Peyer's patch (tissue), 4 donors: ENCODE data around the gene HCRTR1. TPM values are rescaled to one million over a fixed set of nuclear protein-coding genes. Genes with fewer than 3 reads are reported as not detected.

Experiments used
- DNase-seq, 3 donors: peaks; one replicate each; pipeline ENCODE4 v3.0.0-alpha.2; 2017 to 2019
- H3K27ac ChIP-seq, 4 donors: fragments of 200-600 bp; sonication (generic); one replicate each; pipeline ENCODE4 v1.5.1; 2016 to 2019
- H3K27me3 ChIP-seq, 2 donors: fragments of 200-600 bp; sonication (generic); one replicate each; pipeline ENCODE4 v1.5.1; 2019
- H3K36me3 ChIP-seq, 3 donors: fragments of 200-600 bp; sonication (generic); one replicate each; pipeline ENCODE4 v1.5.1; 2016 to 2019
- H3K4me1 ChIP-seq, 4 donors: fragments of 200-600 bp; sonication (generic); one replicate each; pipeline ENCODE4 v1.5.1; 2016 to 2019
- H3K4me3 ChIP-seq, 4 donors: fragments of 200-600 bp; sonication (generic); 1 replicate in 3 of 4; 2 replicates in 1 of 4; pipeline ENCODE4 v1.5.1; 2016 to 2019; ENCODE audit warnings: mild to moderate bottlenecking in 1 of 4
- H3K9me3 ChIP-seq, 4 donors: fragments of 200-600 bp; sonication (generic); one replicate each; pipeline ENCODE4 v1.5.1; 2016 to 2019; ENCODE audit warnings: mild to moderate bottlenecking in 1 of 4
- CTCF ChIP-seq, 6 experiments: fragments of 450-650 bp in 4 of 6; fragments of 200-600 bp in 2 of 6; sonication (generic) in 1 of 6; IDR thresholded peaks; one replicate each; pipeline ENCODE4 v1.5.1; 2017 to 2019; ENCODE audit warnings: antibody characterized with exemption in 6 of 6, mild to moderate bottlenecking in 3 of 6, moderate library complexity in 1 of 6
- POLR2A ChIP-seq, 2 donors: fragments of 450-650 bp; IDR thresholded peaks; one replicate each; pipeline ENCODE4 v1.5.1; 2017; ENCODE audit warnings: antibody characterized with exemption in 2 of 2, mild to moderate bottlenecking in 2 of 2, moderate library complexity in 2 of 2
- total RNA-seq, 4 donors: library from RNA; depleted of rRNA; stranded (reverse); fragments of >200 nt; gene quantifications; one replicate each; pipeline ENCODE4 v1.1.0, GENCODE V29; 2016

Gene HCRTR1
- total RNA-seq, 4 donors from 2014 or later, result not detected

- Histone ChIP-seq H3K27me3 (no peaks in the 10 kb centered on the region), H3K9me3 (no peaks in the 10 kb centered on the region), H3K36me3 (no peaks in the 10 kb centered on the region), H3K27ac (no peak overlapping the region), H3K4me1 (peaks cover 0 to 5% (median 0%) of the 10 kb centered on the region in 4 donors), H3K4me3 (no peak overlapping the region)
- TF ChIP-seq POLR2A (IDR thresholded peaks at IDR 0.05) (no peak), CTCF (IDR thresholded peaks at IDR 0.05) (no peak)
- no peak for DNase-seq
Observed at GRCh38 chr1:31653717-31654473, 36.4 kb downstream of the HCRTR1 start.

GRCh38 chr1:31654474-31654776, 36.9 kb downstream of the HCRTR1 start:
- TF ChIP-seq CTCF (IDR thresholded peaks at IDR 0.05) (no peak), POLR2A (IDR thresholded peaks at IDR 0.05) (no peak)
- Histone ChIP-seq H3K27me3 (no peaks in the 10 kb centered on the region), H3K4me3 (no peak overlapping the region), H3K9me3 (no peaks in the 10 kb centered on the region), H3K27ac (no peak overlapping the region), H3K36me3 (no peaks in the 10 kb centered on the region), H3K4me1 (peaks cover 0 to 5% (median 0%) of the 10 kb centered on the region in 4 donors)
- no peak for DNase-seq

DNA sequence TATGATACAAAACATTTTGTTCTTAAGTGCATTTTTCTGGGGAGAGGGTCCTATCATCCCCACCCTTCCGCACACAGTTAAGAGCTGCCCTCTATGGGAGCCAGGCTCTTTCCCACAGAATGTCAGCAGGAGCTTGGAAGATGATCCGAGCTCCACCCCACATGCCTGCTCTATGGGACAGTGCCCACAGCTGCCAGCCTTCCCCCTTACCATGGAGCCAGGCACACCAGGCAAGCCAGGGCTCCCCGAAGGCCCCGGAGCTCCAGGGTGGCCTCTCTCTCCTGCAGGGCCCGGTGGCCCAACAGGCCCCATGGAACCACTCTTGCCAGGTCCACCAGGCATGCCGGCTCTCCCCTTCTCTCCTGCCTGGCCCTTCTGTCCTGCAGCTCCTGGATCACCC, 37.6 kb downstream of the HCRTR1 start:
- Histone ChIP-seq H3K9me3 (no peaks in the 10 kb centered on the region), H3K27me3 (no peaks in the 10 kb centered on the region), H3K4me3 (no peak overlapping the region), H3K27ac (no peak overlapping the region), H3K36me3 (no peaks in the 10 kb centered on the region), H3K4me1 (peaks cover 0 to 5% (median 0%) of the 10 kb centered on the region in 4 donors)
- TF ChIP-seq POLR2A (IDR thresholded peaks at IDR 0.05), result no peak
- TF ChIP-seq CTCF (IDR thresholded peaks at IDR 0.05), result no peak
- no peak for DNase-seq

DNA sequence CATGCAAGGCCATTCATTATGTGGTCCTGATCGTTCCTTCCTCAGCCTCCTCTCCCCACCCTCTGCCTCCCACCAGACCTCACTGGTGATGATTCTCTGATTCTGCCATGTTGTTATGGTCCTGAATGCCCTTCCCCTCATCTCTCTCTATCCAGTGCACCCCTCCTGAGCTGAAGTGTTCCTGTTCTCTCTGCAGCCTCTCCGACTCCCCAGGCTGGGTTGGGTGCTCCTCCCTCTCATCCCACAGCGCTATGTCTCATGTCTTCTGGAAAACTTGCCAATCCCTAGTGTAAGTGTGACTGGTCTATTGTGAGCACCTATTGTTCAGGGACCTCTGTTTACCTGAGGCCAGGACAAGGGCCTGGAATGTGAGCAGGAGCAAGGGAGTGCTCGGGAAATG, 38.3 kb downstream of the HCRTR1 start:
- DNase-seq, result no peak

GRCh38 chr1:31657020-31657804, 39.7 kb downstream of the HCRTR1 start:
- Histone ChIP-seq H3K36me3 (no peaks in the 10 kb centered on the region), H3K4me1 (no peaks in the 10 kb centered on the region), H3K4me3 (no peak overlapping the region), H3K9me3 (no peaks in the 10 kb centered on the region), H3K27me3 (no peaks in the 10 kb centered on the region), H3K27ac (no peak overlapping the region)
- TF ChIP-seq POLR2A (IDR thresholded peaks at IDR 0.05), result no peak
- no peak for TF ChIP-seq CTCF (IDR thresholded peaks at IDR 0.05)
- DNase-seq, result peak in 1 of 3 donors; percentile 16

More for the DNA sequence above, 38.3 kb downstream of the HCRTR1 start:
- Histone ChIP-seq H3K9me3 (no peaks in the 10 kb centered on the region), H3K4me1 (peaks cover 0 to 2% (median 0%) of the 10 kb centered on the region in 4 donors), H3K4me3 (no peak overlapping the region), H3K36me3 (no peaks in the 10 kb centered on the region), H3K27me3 (no peaks in the 10 kb centered on the region), H3K27ac (no peak overlapping the region)
- TF ChIP-seq CTCF (IDR thresholded peaks at IDR 0.05), result no peak
- no peak for TF ChIP-seq POLR2A (IDR thresholded peaks at IDR 0.05)
